ENCODE data around the gene CTBP2.
"Not testable (repeated sequence)": the region's sequence is repeated elsewhere in the genome, so short reads cannot be mapped to it uniquely, and the experiment has no call there.

The CTBP2 gene

DNA sequence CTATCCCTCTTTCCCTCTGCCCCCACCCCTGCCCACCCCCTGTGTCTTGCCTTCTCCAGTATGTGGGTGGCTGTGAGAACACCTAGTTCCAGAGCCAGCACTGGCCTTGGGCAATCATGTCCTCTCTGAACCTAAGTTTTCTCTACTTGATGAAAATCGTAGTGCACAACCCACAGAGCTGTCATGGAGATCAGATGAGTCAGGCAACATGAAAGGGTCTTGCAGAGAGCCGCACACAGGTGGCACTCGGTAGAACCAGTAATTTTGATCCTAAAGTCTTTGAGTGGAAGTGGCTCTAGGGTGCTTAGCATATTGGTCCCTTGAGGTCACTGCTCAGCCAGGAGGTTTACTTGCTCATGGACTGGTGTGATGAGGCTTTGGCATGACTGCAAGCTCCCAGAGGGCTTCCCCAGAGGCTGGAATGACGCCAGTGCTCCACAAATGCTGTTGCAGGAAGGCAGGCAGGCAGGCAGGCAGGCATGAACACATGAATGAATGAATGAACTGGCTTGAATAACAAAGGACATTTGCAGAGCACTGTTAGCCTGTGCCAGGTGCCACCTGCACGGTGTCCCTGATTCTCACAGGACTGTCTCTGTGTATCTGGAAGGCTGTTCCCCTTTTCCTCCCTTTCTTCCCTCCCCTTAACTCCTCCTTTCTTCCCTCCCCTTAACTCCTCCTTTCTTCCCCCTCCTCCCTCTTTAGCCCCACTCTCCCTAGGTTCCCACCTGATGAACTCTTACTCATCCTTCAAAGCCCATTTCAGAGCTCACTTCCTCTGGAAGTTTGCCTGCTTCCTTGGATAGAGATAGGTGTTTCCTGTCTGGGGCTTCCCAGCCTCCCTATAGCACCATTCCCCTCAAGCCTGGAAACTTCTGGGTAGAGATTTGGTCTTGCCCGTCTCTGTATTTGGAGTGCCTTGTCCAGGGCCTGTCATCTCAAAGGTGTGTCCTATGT is 27.2 kb upstream of the CTBP2 start:
- no peak for DNase-seq
- in situ Hi-C loops (cut with MboI; ENCODE audit: low pct_unique_long_range_greater_than_20kb, low sequenced_read_pairs) = no loop called here

DNA sequence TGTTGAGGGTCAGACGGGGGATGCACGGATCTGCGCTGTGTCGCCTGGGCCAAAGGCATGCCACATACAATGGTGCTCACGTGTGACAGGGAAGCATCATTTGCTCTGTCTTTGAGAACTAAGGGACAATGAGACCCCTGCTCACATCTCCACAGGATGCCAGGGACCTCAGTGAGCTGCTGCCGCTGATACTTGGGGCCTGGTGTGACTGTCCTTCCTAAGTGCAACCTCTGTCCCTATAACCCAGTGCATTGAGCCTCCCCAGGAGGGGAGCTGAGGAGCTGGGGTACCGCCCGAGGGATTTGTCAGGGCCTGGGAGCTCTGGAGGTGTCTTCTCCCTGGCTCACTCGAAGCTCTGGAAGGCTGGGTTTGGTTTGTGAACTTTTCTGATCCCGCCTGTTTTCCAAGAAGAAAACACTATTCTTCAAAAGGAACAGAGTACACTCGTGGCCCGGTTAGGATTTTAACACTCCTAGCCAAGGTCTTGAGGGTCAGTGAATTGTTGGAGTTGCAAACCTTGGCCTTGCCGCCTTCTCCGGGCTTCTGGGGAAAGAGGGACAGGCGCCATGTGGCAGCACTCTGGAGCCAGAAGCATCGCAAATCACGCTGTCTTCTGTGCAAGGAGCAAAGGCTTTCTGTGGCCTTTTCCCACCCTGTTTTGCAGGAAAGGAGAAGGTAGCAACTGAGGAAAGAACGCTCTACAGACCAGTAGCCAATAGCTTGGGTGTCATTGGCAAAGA is 26.2 kb upstream of the CTBP2 start:
- no peak for DNase-seq
- in situ Hi-C loops (cut with MboI; ENCODE audit: low pct_unique_long_range_greater_than_20kb, low sequenced_read_pairs) = no loop called here

DNA sequence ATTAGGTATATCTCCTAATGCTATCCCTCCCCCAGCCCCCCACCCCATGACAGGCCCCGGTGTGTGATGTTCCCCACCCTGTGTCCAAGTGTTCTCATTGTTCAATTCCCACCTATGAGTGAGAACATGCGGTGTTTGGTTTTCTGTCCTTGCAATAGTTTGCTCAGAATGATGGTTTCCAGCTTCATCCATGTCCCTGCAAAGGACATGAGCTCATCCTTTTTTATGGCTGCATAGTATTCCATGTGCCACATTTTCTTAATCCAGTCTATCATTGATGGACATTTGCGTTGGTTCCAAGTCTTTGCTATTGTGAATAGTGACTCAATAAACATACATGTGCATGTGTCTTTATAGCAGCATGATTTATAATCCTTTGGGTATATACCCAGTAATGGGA is 18.7 kb upstream of the CTBP2 start:
- in situ Hi-C loops (cut with MboI; ENCODE audit: low pct_unique_long_range_greater_than_20kb, low sequenced_read_pairs); DNase-seq: not testable (repeated sequence)

DNA sequence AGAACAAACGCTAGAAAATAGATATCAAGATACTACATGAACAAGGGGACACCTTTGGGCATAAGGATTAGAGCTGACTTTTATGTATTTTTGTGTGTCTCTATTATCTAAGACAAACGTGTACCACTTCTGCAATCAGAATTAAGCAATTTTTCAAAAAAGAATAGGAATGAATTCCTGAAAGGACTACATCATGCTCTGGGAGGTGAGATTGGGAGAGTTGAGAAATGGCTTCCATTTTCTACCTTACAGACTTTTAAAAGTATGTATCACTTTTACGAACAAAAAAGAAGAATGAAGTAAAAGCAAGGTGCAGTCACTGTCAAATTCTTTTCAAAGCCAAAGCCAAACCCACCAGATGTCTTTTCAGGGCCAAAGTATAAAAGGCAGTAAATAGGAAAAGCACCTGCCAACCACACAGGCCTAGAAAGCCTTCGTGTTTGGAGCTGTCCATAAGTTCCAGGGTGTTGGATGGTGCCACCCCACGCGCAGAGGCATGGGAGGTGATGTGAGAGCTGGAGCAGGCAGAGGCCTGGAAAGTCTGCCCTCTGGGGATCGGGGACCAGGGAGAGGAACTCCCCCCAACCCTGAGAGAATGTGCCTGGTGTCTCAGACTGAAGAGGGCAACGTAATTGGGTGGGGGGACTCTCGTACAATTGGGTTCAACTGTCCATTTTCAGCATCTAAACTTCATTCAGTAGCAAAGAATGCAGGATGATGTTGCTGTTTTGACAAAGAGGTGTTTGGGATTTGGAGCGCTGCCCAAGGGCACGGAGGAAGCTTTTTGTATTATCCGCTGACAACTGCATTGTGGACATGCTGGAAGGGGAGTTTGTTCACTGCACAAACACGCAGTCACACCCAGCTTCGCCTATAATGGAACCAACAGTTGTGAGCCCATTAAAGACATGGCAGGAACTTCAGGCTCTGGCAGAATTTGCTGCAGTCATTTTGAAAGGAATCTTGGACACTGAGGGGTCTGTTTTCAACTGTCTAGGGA is 17.6 kb upstream of the CTBP2 start:
- DNase-seq = no peak
- in situ Hi-C loops (cut with MboI; ENCODE audit: low pct_unique_long_range_greater_than_20kb, low sequenced_read_pairs) = no loop called here

DNA sequence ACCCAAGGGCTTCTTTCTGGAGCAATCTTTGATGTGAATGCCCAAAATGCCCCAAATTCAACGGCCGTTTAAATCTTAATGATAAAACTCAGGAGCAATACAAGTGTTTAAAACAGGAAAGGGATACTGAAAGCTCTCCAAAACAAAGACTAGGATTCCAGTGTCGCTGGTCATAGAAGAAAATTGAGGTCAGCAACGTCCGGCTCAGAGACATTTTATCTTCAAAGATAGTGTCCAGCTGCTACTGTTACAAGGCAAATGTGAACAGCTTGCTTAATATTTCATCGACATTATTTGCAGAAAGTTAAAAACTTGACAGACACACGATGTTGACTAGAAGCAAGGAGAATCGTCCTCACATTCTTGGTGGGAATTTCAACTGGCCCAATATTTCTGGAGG is 15.4 kb upstream of the CTBP2 start:
- in situ Hi-C loops (cut with MboI; ENCODE audit: low pct_unique_long_range_greater_than_20kb, low sequenced_read_pairs) = no loop called here
- no peak for DNase-seq

DNA sequence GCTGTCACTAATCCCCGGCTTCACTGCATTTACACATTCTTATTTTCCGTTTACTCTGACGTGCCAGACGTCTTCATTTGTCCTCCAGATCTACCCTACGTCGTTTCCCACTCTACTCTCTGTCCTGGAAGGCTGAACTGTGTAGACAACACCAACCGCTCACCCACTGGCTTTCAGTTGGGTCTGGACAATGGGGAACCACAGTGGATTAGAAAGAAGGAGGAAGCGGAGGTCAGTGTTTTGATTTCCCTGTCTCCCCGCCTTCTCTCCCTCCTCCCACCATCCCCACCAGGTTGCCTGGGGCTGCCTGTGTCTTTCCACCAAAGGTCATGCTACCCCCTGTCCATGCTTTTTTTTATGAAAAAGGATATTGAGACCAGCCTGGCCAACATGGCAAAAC is 14.0 kb upstream of the CTBP2 start:
- in situ Hi-C loops (cut with MboI; ENCODE audit: low pct_unique_long_range_greater_than_20kb, low sequenced_read_pairs) = no loop called here
- no peak for DNase-seq

DNA sequence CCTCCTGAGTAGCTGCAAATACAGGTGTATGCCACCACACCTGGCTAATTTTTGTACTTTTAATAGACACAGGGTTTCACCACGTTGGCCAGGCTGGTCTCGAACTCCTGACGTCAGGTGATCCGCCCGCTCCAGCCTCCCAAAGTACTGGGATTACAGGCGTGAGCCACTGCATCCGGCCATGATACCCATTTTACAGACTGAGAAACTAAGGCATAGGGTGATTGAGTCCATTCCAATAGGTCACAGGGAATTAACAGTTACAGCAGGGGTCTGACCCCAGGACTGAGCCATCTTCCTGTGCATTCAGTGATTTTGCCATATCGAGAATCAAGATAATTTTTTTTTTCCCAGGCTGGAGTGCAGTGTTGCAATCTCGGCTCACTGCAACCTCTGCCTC is 12.3 kb upstream of the CTBP2 start:
- DNase-seq = no peak
- in situ Hi-C loops (cut with MboI; ENCODE audit: low pct_unique_long_range_greater_than_20kb, low sequenced_read_pairs) = no loop called here

DNA sequence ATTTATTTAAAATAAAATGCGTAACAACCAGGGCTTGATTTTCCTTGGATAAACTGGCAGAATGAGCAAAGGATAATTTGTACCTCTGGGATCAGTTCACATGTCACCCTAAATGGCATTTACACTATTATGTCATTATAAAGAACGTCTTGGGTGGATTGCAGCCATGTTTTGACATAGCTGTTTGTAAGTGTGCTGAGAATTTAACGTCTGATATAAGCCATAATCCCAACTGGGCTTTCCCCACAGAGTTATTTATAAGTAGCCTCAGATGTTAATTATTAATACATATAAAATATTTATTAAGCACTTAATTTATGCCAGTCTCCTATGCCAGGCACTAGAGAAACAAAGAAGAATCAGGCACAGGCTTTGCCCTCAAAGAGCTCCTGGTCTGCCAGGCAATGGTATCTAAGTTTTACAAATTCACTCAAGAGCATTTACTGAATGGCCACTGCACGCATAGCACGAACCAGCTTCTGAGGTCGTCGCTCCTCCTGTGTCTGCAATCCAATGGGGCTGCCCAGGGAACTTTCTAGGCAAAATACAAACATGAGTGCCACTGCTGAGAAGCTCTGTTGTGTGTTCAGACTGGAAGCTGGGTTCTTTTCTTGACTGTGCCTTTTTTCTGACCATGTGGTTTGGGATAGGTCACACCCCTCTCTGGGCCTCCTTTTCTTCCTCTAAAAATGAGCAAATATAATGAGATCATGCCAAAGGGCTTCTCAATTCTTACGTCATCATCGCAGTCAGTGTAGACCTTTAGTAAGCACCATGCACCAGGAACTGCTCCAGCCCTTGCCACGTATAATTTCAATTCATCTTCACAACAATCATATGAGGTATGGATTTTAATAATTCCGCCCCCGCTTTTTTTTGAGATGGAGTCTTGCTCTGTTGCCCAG is 11.3 kb upstream of the CTBP2 start:
- in situ Hi-C loops (cut with MboI; ENCODE audit: low pct_unique_long_range_greater_than_20kb, low sequenced_read_pairs) = no loop called here
- no peak for DNase-seq

DNA sequence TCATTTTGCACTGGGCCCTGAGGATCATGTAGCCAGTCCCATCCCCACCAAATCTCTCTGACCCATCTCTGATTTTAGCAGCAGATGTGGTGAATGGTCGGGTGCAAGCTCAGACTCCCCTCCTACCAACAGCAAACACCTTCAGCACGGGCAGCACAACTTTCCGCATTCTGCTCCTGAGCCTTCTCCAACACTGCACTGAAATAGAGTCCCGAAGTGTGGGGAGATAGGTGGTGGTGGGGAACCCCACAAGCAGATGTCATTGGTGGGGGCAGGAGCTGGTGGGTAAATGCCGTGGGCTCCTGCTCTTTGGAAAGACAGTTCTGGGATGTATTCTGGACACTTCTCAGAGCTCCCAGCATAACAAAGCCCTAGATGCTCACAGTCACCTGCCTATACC is 9.6 kb upstream of the CTBP2 start:
- DNase-seq = no peak
- in situ Hi-C loops (cut with MboI; ENCODE audit: low pct_unique_long_range_greater_than_20kb, low sequenced_read_pairs) = no loop called here

DNA sequence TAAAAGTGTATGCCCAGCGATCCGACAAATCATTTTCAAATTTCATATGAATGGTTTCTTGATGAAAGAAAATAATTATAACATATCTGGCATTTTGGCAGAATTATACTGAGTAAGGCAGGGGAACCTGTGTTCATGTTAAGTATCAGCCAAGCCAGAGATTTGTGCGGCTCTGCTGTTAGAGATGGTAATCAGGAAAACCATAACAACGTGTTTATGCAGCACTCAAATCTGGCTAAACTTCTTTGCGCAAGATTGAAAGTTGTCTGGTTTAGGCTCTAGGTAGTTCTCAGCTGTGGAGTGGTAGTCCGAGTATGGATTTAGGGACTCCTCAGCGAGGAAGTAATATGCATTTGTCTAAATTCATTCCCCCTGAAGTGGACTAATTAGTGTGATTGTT is 8.9 kb upstream of the CTBP2 start:
- in situ Hi-C loops (cut with MboI; ENCODE audit: low pct_unique_long_range_greater_than_20kb, low sequenced_read_pairs) = no loop called here
- no peak for DNase-seq

DNA sequence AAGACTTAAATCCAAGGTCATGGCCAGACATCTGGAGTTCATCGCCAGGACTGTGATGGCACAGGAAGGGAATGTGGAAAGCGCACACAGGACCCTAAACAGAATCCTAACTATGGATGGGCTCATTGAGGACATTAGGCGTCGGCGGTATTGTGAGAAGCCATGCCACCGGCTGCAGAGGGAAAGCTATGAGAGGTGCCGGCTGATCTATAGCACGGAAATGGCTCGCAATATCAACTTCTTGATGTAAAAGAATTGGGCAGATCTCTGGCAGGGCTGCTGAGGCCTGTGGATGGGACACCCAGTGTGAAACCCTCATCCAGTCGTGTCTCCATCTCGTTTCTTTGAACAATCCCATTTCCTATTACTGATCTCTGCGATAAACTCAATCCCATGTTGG is 6.3 kb upstream of the CTBP2 start:
- in situ Hi-C loops (cut with MboI; ENCODE audit: low pct_unique_long_range_greater_than_20kb, low sequenced_read_pairs) = no loop called here
- no peak for DNase-seq

DNA sequence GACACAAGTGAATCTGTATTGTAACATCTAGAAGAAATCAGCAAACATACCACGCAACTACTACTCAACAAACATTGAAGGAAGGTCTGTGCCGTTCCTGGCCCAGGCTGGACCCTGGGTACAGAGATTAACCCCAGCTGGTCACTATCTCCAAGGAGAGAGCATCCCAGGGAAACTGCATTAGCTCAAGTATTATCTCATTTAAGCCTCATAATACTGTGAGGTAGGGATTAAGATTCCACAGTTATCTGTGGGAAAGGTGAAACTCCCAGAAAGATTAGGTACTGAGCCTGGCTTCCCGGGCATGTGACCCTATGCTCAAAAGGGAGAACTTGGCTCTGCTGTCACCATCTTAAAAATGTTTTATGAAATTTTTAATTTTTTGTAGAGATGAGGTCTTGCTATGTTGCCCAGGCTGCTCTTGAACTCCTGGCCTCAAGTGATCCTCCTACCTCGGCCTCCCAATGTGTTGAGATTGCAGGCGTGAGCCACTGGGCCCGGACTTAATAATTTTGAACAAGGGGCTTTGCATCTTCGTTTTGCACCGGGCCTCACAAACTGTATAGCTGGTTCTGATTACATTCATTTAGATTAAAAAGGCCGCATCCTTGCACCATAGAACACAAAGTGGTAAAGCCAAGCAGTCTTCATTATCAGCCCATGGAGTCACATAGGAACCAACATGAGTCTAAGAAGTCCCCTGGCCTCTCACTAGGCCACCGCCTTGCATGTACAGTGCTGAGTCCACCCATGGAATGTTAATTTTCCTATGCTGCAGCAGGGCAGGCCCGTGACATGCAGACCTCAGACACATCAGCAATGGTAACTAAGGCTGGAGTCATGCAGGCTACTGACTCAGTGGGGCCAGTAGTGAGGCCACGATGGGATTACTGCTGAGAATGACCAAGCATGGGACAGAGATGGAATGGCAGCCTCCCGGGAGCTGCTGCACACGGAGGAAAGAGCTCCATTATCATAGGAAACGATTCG is 5.5 kb upstream of the CTBP2 start:
- no peak for DNase-seq
- in situ Hi-C loops (cut with MboI; ENCODE audit: low pct_unique_long_range_greater_than_20kb, low sequenced_read_pairs) = no loop called here

DNA sequence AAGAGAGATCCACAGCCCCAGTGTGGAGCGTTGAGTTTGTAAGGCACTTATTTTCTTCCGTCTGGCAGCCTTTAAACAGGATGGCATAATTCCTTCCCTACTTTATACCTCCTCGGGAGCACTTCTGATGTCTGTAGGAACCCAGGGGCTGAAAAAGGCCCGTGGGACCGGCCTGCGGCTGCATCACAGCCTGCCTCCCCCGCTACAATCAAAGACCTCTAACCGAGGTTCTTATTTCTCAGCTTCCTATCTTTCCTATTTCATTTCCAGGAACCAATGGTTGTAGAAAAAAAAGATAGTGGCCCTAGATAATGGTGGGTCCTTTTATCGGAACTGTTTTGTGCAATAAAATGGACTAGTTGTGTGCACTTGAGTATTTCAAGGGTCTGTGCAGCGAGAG is 4.1 kb upstream of the CTBP2 start:
- in situ Hi-C loops (cut with MboI; ENCODE audit: low pct_unique_long_range_greater_than_20kb, low sequenced_read_pairs) = no loop called here
- no peak for DNase-seq

DNA sequence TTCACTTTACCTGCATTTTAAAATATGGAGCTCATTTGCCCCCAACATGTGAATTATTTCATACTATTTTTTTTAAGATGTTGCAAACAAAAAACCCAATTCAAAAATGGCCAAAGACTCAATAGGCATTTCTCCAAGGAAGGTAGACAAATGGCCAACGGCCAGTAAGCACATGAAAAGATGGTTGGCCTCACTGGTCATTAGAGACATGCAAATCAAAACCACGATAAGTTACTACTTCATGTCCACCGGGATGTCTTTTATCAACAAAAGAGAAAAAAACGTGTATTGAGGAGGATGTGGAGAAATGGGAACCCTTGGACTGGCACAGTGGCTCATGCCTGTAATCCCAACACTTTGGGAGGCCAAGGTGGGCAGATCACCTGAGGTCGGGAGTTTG is 3.4 kb upstream of the CTBP2 start:
- no peak for DNase-seq
- in situ Hi-C loops (cut with MboI; ENCODE audit: low pct_unique_long_range_greater_than_20kb, low sequenced_read_pairs) = no loop called here

DNA sequence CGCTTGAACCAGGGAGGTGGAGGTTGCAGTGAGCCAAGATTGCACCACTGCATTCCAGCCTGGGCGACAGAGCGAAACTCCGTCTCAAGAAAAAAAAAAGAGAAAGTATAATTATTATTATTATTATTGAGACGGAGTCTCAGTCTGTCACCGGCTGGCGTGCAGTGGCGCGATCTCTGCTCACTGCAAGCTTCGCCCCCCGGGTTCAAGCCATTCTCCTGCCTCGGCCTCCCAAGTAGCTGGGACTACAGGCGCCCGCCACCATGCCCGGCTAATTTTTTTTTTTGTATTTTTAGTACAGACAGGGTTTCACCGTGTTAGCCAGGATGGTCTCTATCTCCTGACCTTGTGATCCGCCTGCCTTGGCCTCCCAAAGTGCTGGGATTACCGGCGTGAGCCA is 2.9 kb upstream of the CTBP2 start:
- in situ Hi-C loops (cut with MboI; ENCODE audit: low pct_unique_long_range_greater_than_20kb, low sequenced_read_pairs); DNase-seq: not testable (repeated sequence)

DNA sequence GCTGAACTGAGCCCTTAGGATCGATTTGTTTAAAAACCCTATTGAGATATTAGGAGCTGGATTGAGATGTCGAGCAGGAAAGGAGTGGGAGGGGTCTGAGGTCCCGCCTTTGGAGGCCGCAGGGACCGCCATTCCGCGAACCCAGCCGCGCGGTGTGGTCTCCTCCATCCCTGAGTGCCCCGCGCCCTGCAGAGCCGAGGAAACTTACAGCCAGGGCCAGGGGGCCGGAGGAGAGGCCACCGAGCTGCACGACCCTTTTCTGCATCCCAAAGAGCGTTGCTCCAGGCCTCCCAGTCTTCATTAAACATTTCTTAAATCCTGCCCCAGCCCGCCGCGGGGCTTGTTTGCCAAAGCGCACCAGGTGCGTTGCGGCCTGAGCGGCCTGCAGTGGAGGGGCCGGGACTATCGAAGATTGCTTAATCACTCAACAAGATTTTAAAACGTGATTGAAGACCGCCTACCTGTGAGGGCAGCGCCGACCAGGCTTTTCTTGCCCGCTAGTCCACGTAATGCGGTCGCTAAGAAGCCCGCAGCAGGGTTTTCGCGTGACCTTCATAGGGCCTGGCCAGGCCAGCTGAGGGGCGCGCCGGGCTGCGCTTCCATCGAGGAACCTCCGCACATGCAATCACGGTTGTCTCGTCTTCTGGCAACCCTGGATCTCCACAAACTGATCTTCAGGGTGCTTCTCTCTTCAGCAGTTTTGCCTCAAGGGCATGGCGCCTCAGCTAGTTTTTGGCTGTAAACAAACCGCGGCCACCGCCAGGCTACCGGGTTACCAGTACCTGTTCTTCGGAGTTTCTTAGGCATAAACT is 2.0 kb upstream of the CTBP2 start:
- in situ Hi-C loops (cut with MboI; ENCODE audit: low pct_unique_long_range_greater_than_20kb, low sequenced_read_pairs) = no loop called here
- DNase-seq = no peak

DNA sequence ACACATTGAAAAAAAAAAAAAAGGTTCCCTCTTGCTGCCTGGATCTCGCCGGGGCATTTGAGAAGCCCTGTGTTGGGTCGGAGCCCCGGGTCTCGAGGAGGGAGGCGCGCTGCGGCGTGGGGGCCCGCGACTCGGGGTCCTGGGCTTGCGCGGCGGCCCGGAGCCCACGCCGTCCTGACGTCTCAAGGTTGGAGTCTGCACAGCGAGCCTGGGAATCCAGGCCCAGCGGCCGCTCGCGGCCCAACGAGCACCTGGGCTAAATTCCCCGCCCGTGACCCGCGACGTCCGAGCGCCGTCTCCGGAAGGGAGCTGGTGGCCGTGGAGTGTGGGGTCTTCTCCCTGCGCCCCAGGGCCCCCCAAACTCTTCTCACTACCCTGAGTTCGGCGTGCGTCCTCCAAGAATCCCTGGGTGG is 1.4 kb upstream of the CTBP2 start:
- no peak for DNase-seq
- in situ Hi-C loops (cut with MboI; ENCODE audit: low pct_unique_long_range_greater_than_20kb, low sequenced_read_pairs) = no loop called here
